Thoracic aorta (tissue), 2 donors: ENCODE data around the gene ZDHHC14. TPM values are rescaled to one million over a fixed set of nuclear protein-coding genes. Genes with fewer than 3 reads are reported as not detected.

Experiments used
- ATAC-seq: fragments of 150-250 bp; one replicate; pipeline ENCODE4 v1.8.0; 2017; ENCODE audit warnings: low read depth; ENCODE audit not compliant: insufficient number of reproducible peaks, low FRiP score
- DNase-seq: peaks from one replicate; pipeline ENCODE4 v3.0.0-alpha.2; 2020; ENCODE audit warnings: low spot score
- H3K27ac ChIP-seq, 2 donors: fragments of 200-600 bp; sonication (generic); 1 replicate in 1 of 2; 2 replicates in 1 of 2; pipeline ENCODE4 v1.5.1; 2016; ENCODE audit warnings: mild to moderate bottlenecking in 2 of 2, moderate library complexity in 2 of 2
- H3K27me3 ChIP-seq: fragments of 200-600 bp; sonication (generic); replicated peaks from 2 replicates; pipeline ENCODE4 v1.6.0; 2016; ENCODE audit warnings: mild to moderate bottlenecking; ENCODE audit not compliant: insufficient read depth
- H3K36me3 ChIP-seq: fragments of 200-600 bp; sonication (generic); one replicate; pipeline ENCODE4 v1.5.1; 2016
- H3K4me1 ChIP-seq, 2 donors: fragments of 200-600 bp; sonication (generic); 1 replicate in 1 of 2; 2 replicates in 1 of 2; pipeline versions ENCODE4 v1.5.1 to v1.6.0; 2016; ENCODE audit warnings: low read depth in 2 of 2, mild to moderate bottlenecking in 1 of 2; ENCODE audit not compliant: control insufficient read depth in 1 of 2
- H3K4me3 ChIP-seq: fragments of 200-600 bp; sonication (generic); 2 replicates; pipeline ENCODE4 v1.5.1; 2016; ENCODE audit warnings: mild to moderate bottlenecking
- H3K9me3 ChIP-seq: fragments of 200-600 bp; sonication (generic); 2 replicates; pipeline ENCODE4 v1.5.1; 2016
- total RNA-seq, 2 donors: library from RNA; depleted of rRNA; stranded (reverse); fragments of >200 nt; gene quantifications; one replicate each; pipeline versions ENCODE4 v1.1.0 to v1.2.3, GENCODE V29; 2016
- TF ChIP-seq, protein P1 (sequence below): fragments of 200-600 bp; sonication (generic); IDR thresholded peaks from one replicate; pipeline ENCODE4 v1.5.1; 2019; ENCODE audit warnings: antibody characterized with exemption

Gene ZDHHC14
- total RNA-seq, 2 donors from 2014 or later = 20.0 to 31.1 TPM

- no peak for DNase-seq
- no peaks in the 10 kb centered on the region for H3K27me3 ChIP-seq
- no peak for ATAC-seq
- H3K4me1 ChIP-seq = no peaks in the 10 kb centered on the region
- TF ChIP-seq, protein P1, sequence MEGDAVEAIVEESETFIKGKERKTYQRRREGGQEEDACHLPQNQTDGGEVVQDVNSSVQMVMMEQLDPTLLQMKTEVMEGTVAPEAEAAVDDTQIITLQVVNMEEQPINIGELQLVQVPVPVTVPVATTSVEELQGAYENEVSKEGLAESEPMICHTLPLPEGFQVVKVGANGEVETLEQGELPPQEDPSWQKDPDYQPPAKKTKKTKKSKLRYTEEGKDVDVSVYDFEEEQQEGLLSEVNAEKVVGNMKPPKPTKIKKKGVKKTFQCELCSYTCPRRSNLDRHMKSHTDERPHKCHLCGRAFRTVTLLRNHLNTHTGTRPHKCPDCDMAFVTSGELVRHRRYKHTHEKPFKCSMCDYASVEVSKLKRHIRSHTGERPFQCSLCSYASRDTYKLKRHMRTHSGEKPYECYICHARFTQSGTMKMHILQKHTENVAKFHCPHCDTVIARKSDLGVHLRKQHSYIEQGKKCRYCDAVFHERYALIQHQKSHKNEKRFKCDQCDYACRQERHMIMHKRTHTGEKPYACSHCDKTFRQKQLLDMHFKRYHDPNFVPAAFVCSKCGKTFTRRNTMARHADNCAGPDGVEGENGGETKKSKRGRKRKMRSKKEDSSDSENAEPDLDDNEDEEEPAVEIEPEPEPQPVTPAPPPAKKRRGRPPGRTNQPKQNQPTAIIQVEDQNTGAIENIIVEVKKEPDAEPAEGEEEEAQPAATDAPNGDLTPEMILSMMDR = no peak
- no peak overlapping the region for H3K27ac ChIP-seq
- no peaks in the 10 kb centered on the region for H3K9me3 ChIP-seq
- no peaks in the 10 kb centered on the region for H3K36me3 ChIP-seq
- H3K4me3 ChIP-seq = no peak overlapping the region
Measured at GRCh38 chr6:157361886-157362285, 19.1 kb upstream of the ZDHHC14 start.

DNA sequence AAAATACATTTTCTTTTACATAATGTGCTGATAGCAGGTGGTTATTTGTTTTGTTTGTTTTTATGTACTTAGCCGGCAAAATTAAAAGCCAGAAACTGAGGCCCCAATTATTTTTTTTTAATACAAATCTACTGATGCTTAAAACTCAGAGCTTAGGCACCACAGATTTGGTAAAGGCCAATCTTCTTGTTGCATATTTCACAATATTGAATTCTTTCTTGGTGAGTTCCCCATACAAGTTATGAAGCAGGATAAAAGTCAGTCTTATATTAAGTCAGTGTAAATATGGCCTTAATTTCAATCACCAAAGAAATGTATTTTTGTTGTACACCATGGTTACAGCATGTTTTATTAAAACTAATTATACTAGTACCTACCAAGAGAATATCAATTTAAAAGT lies 16.3 kb upstream of the ZDHHC14 start:
- Histone ChIP-seq H3K27me3 (no peaks in the 10 kb centered on the region), H3K4me3 (no peak overlapping the region), H3K27ac (no peak overlapping the region), H3K9me3 (no peaks in the 10 kb centered on the region), H3K4me1 (no peaks in the 10 kb centered on the region), H3K36me3 (no peaks in the 10 kb centered on the region)
- no peak for DNase-seq
- TF ChIP-seq, protein P1 = no peak
- no peak for ATAC-seq

DNA sequence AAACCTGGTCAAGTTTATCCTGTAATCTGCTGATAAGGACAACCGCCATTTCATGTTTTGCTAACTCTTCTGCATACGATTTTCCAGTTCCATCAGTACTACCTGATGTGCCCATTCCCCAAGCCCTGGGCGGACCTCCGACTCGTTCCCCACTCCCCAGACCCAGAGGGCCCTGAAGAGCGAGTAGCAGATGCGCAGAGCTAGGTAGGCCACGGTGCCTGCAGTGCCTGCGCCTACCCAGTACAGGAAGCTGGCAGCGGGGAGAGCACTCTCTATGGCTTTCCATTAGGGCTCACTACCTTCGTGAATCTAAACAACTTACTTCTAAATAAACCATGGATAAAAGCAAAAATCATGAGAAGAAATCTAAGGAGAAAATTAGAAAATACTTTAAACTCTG lies 14.3 kb upstream of the ZDHHC14 start:
- Histone ChIP-seq H3K27ac (no peak overlapping the region), H3K36me3 (no peaks in the 10 kb centered on the region), H3K9me3 (no peaks in the 10 kb centered on the region), H3K27me3 (no peaks in the 10 kb centered on the region), H3K4me1 (no peaks in the 10 kb centered on the region), H3K4me3 (no peak overlapping the region)
- TF ChIP-seq, protein P1 = no peak
- no peak for ATAC-seq
- no peak for DNase-seq

DNA sequence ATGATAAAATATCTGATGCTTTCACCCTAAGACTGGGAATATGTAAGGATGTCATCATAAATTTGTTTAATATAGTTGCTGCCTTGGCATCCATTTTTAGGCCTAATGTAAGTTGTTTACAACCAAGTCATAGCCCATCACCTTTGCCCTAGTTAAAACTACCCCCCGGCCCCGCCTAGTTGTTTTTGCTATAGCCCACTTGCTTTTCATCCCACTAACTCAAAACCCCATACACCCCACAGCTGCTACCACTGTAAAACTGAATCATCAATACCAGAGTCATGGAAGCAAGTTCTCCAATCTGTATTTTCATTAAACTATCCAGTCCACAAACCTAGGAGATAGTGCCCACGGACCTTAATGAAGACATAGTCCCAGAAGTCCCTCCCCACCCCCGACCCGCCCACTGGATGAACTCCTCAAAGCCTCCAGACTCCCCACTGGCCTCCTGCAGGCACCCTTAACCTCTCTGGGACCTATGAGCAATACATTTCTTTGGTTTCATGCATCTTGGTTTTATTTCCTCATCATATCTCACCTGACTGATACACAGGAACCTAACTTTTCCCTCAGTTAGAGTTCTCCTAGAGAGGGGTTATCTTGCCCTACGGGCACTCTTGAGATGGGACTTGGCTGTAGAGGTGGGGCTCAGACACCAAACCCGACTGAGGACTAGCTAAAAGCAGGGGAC lies 12.5 kb upstream of the ZDHHC14 start:
- TF ChIP-seq, protein P1 = no peak
- Histone ChIP-seq H3K27ac (no peak overlapping the region), H3K36me3 (no peaks in the 10 kb centered on the region), H3K27me3 (no peaks in the 10 kb centered on the region), H3K4me3 (no peak overlapping the region), H3K4me1 (no peaks in the 10 kb centered on the region), H3K9me3 (no peaks in the 10 kb centered on the region)
- no peak for DNase-seq
- ATAC-seq = no peak

- no peaks in the 10 kb centered on the region for H3K4me1 ChIP-seq
- no peak overlapping the region for H3K4me3 ChIP-seq
- no peak for DNase-seq
- ATAC-seq = no peak
- TF ChIP-seq, protein P1 = no peak
- H3K27me3 ChIP-seq = no peaks in the 10 kb centered on the region
- no peaks in the 10 kb centered on the region for H3K9me3 ChIP-seq
- H3K36me3 ChIP-seq = no peaks in the 10 kb centered on the region
- no peak overlapping the region for H3K27ac ChIP-seq
Measured at GRCh38 chr6:157370755-157371154, 10.2 kb upstream of the ZDHHC14 start.
